K562 (cell line): ENCODE results near the gene LTN1. TPM values are rescaled to one million over a fixed set of nuclear protein-coding genes. Genes with fewer than 3 reads are reported as not detected.

Experiments used
- ATF3 ChIP-seq, 2 experiments: fragments of 450-650 bp in 1 of 2; sonication (generic) in 1 of 2; formaldehyde crosslinking in 1 of 2; IDR thresholded peaks in 1 of 2; conservative IDR thresholded peaks in 1 of 2; 2 replicates each; pipeline versions ENCODE4 v1.6.1 to v1.8.1; 2016 to 2023; ENCODE audit warnings: mild to moderate bottlenecking in 2 of 2, moderate library complexity in 2 of 2, inconsistent platforms in 1 of 2, missing genetic modification reagents in 1 of 2
- BRCA1 ChIP-seq, 2 experiments: fragments of 450-650 bp in 1 of 2; sonication (generic) in 1 of 2; formaldehyde crosslinking in 1 of 2; IDR thresholded peaks; 2 replicates each; pipeline versions ENCODE4 v1.5.0 to v1.6.1; 2017 to 2020; ENCODE audit warnings: mild to moderate bottlenecking in 1 of 2, missing genetic modification reagents in 1 of 2
- BRF1 ChIP-seq: IDR thresholded peaks from 3 replicates; pipeline ENCODE4 v1.6.1; 2011; ENCODE audit warnings: borderline replicate concordance, mild to moderate bottlenecking; ENCODE audit not compliant: insufficient read length; ENCODE audit errors: extremely low read depth
- CCAR2 ChIP-seq: fragments of 200-400 bp; formaldehyde crosslinking; IDR thresholded peaks from 2 replicates; pipeline ENCODE4 v1.6.1; 2017; ENCODE audit warnings: mild to moderate bottlenecking, low read depth, low read length
- CEBPG ChIP-seq, 3 experiments: fragments of 200-800 bp in 1 of 3; sonication (Bioruptor generic) in 1 of 3; sonication (generic) in 1 of 3; formaldehyde crosslinking in 1 of 3; IDR thresholded peaks in 2 of 3; conservative IDR thresholded peaks in 1 of 3; 2 replicates each; pipeline versions ENCODE4 v1.6.1 to v1.8.0; 2016 to 2022; ENCODE audit warnings: missing compliant biosample characterization in 2 of 3, missing genetic modification characterization in 2 of 3, mild to moderate bottlenecking in 1 of 3, missing genetic modification reagents in 1 of 3
- COPS2 ChIP-seq: fragments of 450-650 bp; conservative IDR thresholded peaks from 2 replicates; pipeline ENCODE4 v1.6.1; 2016; ENCODE audit warnings: mild to moderate bottlenecking, moderate library complexity
- CXXC5 ChIP-seq: fragments of 250-450 bp; sonication (Bioruptor Pico); IDR thresholded peaks from 2 replicates; pipeline ENCODE4 v1.8.0; 2022; ENCODE audit warnings: inconsistent platforms, mild to moderate bottlenecking, moderate library complexity
- FOXJ2 ChIP-seq: fragments of 200-800 bp; sonication (Bioruptor generic); IDR thresholded peaks from 2 replicates; pipeline ENCODE4 v1.6.1; 2016; ENCODE audit warnings: missing genetic modification characterization, missing compliant biosample characterization
- GATA2 ChIP-seq: sonication (generic); formaldehyde crosslinking; IDR thresholded peaks from 2 replicates; pipeline ENCODE4 v1.4.0; 2020; ENCODE audit warnings: mild to moderate bottlenecking, missing genetic modification reagents
- GATAD2B ChIP-seq: fragments of 450-650 bp; IDR thresholded peaks from 2 replicates; pipeline ENCODE4 v1.6.1; 2017; ENCODE audit warnings: mild to moderate bottlenecking, borderline replicate concordance
- HDAC1 ChIP-seq, 2 experiments: fragments of 450-650 bp; IDR thresholded peaks; 2 replicates each; pipeline ENCODE4 v1.6.1; 2016 to 2017; ENCODE audit warnings: inconsistent platforms in 1 of 2, mild to moderate bottlenecking in 1 of 2, moderate library complexity in 1 of 2
- KDM4B ChIP-seq, 2 experiments: fragments of 450-650 bp in 1 of 2; sonication (generic) in 1 of 2; IDR thresholded peaks; 2 replicates each; pipeline ENCODE4 v1.6.1; 2016 to 2017; ENCODE audit warnings: borderline replicate concordance in 2 of 2, antibody characterized with exemption in 1 of 2, low read depth in 1 of 2, mild to moderate bottlenecking in 1 of 2
- KLF1 ChIP-seq: fragments of 450-650 bp; IDR thresholded peaks from 2 replicates; pipeline ENCODE4 v1.6.1; 2016; ENCODE audit warnings: missing genetic modification characterization, missing compliant biosample characterization
- MTA3 ChIP-seq: fragments of 450-650 bp; formaldehyde crosslinking; IDR thresholded peaks from 2 replicates; pipeline ENCODE4 v1.6.1; 2017; ENCODE audit warnings: mild to moderate bottlenecking, borderline replicate concordance
- NFYB ChIP-seq: IDR thresholded peaks from 2 replicates; pipeline ENCODE4 v1.6.1; 2011; ENCODE audit warnings: mild to moderate bottlenecking, moderate library complexity; ENCODE audit not compliant: insufficient read length; ENCODE audit errors: extremely low read depth
- NR1H2 ChIP-seq: sonication (generic); formaldehyde crosslinking; IDR thresholded peaks from 2 replicates; pipeline ENCODE4 v1.4.0; 2020; ENCODE audit warnings: mild to moderate bottlenecking, missing genetic modification reagents
- PATZ1 ChIP-seq: fragments of 250-450 bp; sonication (Bioruptor Pico); IDR thresholded peaks from 2 replicates; pipeline ENCODE4 v1.5.0; 2020; ENCODE audit warnings: mild to moderate bottlenecking, borderline replicate concordance
- PML ChIP-seq: IDR thresholded peaks from 2 replicates; pipeline ENCODE4 v1.6.1; 2012; ENCODE audit warnings: low read length, inconsistent platforms
- RBM14 ChIP-seq: fragments of 200-400 bp; formaldehyde crosslinking; IDR thresholded peaks from 2 replicates; pipeline ENCODE4 v1.6.1; 2018; ENCODE audit warnings: low read depth, mild to moderate bottlenecking, low read length, moderate library complexity, borderline replicate concordance; ENCODE audit not compliant: insufficient read depth
- RNF2 ChIP-seq: sonication (generic); IDR thresholded peaks from 2 replicates; pipeline ENCODE4 v1.6.1; 2016
- SAFB ChIP-seq: fragments of 200-400 bp; formaldehyde crosslinking; IDR thresholded peaks from 2 replicates; pipeline ENCODE4 v1.6.1; 2017; ENCODE audit warnings: low read depth, low read length, borderline replicate concordance
- SOX6 ChIP-seq: fragments of 450-650 bp; IDR thresholded peaks from 2 replicates; pipeline ENCODE4 v1.6.1; 2014; ENCODE audit warnings: mild to moderate bottlenecking
- TARDBP ChIP-seq: fragments of 450-650 bp; IDR thresholded peaks from 2 replicates; pipeline ENCODE4 v1.6.1; 2016
- TBP ChIP-seq: optimal IDR thresholded peaks from 2 replicates; pipeline ENCODE3; 2011; ENCODE audit warnings: low read depth, low read length, improper control_type of control experiment
- TRIM24 ChIP-seq, 2 experiments: fragments of 450-650 bp; IDR thresholded peaks; 2 replicates each; pipeline ENCODE4 v1.6.1; 2016
- ZBED1 ChIP-seq: IDR thresholded peaks from 2 replicates; pipeline ENCODE4 v1.6.1; 2014
- ZBTB26 ChIP-seq: fragments of 450-650 bp; formaldehyde crosslinking; IDR thresholded peaks from 2 replicates; pipeline ENCODE4 v1.4.0; 2022; ENCODE audit warnings: missing genetic modification characterization
- ZSCAN29 ChIP-seq: fragments of 450-650 bp; IDR thresholded peaks from 2 replicates; pipeline ENCODE4 v1.6.1; 2017
- polyA plus RNA-seq, 8 experiments: library from polyadenylated mRNA; depleted of rRNA in 4 of 8; stranded (reverse) in 5 of 8; unstranded in 3 of 8; fragments of >200 nt; fragmentation: Nextera tagmentation in 2 of 8; fragmentation: Illumina TruSeq in 1 of 8; extraction: Ambion mirVana in 2 of 8; extraction: Trizol in 1 of 8; gene quantifications; 2 replicates each; pipeline versions ENCODE4 v1.2.1 to v1.2.3, GENCODE V29; 2011 to 2014; ENCODE audit warnings: inconsistent platforms in 1 of 8, missing spikeins in 1 of 8
- total RNA-seq, 7 experiments: library from RNA; depleted of rRNA in 6 of 7; stranded (reverse); fragments of >200 nt in 6 of 7; fragmentation: Illumina TruSeq in 2 of 7; extraction: Trizol in 2 of 7; gene quantifications; 2 replicates each; pipeline versions ENCODE4 v1.2.1 to v1.2.3, GENCODE V29; 2011 to 2021; ENCODE audit warnings: low replicate concordance in 1 of 7

LTN1 gene
- total and polyA plus RNA-seq, 9 of the 15 experiments (the other 6 are each of a cell fraction or from before 2014, with no cell fraction given) = 15.7 to 49.6 (median 28.7) TPM

GRCh38 chr21:28899744-28900143 lies 92.9 kb downstream of the LTN1 start (continued):
- TF ChIP-seq ATF3 (IDR thresholded peaks at IDR 0.05) (peak; percentile 63; the same call in 1 of the 2 replicates), ATF3 (CRISPR knock-in tag; conservative IDR thresholded peaks at IDR 0.05) (no peak), GATAD2B (no peak), ZBED1 (no peak), FOXJ2 (tag) (peak; percentile 90), PML (no peak), CCAR2 (no peak), SOX6 (peak; percentile 71), BRF1 (no peak), TARDBP (no peak), COPS2 (no peak), NFYB (no peak), HDAC1 (IDR thresholded peaks at IDR 0.05) (no peak), TRIM24 (IDR thresholded peaks at IDR 0.05) (peak in 1 of 2 experiments; percentile 65; a peak in 1 of 4 replicates), PATZ1 (CRISPR knock-in tag) (no peak), KDM4B (IDR thresholded peaks at IDR 0.05; ENCODE audit: borderline replicate concordance in 2 of 2, low read depth in 1 of 2) (no peak), NR1H2 (no peak), CEBPG (CRISPR knock-in tag; IDR thresholded peaks at IDR 0.05) (no peak), CEBPG (tag; conservative IDR thresholded peaks at IDR 0.05 in 1 of 2, IDR thresholded peaks at IDR 0.05 in 1 of 2) (peak; percentile 57 to 88), KLF1 (tag) (no peak), RNF2 (no peak), GATA2 (no peak), RBM14 (no peak), ZBTB26 (CRISPR knock-in tag) (no peak), TBP (no peak), MTA3 (no peak), ZSCAN29 (no peak), CXXC5 (no peak), BRCA1 (IDR thresholded peaks at IDR 0.05) (no peak), BRCA1 (CRISPR knock-in tag; IDR thresholded peaks at IDR 0.05) (no peak), SAFB (no peak)
